Measurements from ENCODE around the gene POMT2.

POMT2 gene

GRCh38 chr14:77265561-77266335, 54.9 kb downstream of the POMT2 start (continued):
- TF ChIP-seq TSHZ2 (CRISPR knock-in tag; IDR thresholded peaks at IDR 0.05) (no peak), ESRRG (CRISPR knock-in tag; IDR thresholded peaks at IDR 0.05) (no peak)

- no peak for TF ChIP-seq CSDC2 (CRISPR knock-in tag; IDR thresholded peaks at IDR 0.05)
- TF ChIP-seq ZFP30 (CRISPR knock-in tag; IDR thresholded peaks at IDR 0.05): no peak
- TF ChIP-seq SNAI2 (CRISPR knock-in tag; IDR thresholded peaks at IDR 0.05): no peak
- TF ChIP-seq ISL1 (CRISPR knock-in tag; IDR thresholded peaks at IDR 0.05): no peak
- no peak for TF ChIP-seq ZNF70 (CRISPR knock-in tag; IDR thresholded peaks at IDR 0.05)
- TF ChIP-seq PATZ1 (CRISPR knock-in tag; IDR thresholded peaks at IDR 0.05; ENCODE audit: borderline replicate concordance): no peak
- TF ChIP-seq ZNF8 (CRISPR knock-in tag; IDR thresholded peaks at IDR 0.05): no peak
- no peak for TF ChIP-seq GLIS3 (CRISPR knock-in tag; IDR thresholded peaks at IDR 0.05)
- no peak for TF ChIP-seq ZNF565 (CRISPR knock-in tag; conservative IDR thresholded peaks at IDR 0.05; ENCODE audit: low read depth)
- TF ChIP-seq POU6F1 (CRISPR knock-in tag; IDR thresholded peaks at IDR 0.05; ENCODE audit: borderline replicate concordance, low read depth): no peak
- TF ChIP-seq PPARA (CRISPR knock-in tag; IDR thresholded peaks at IDR 0.05; ENCODE audit: borderline replicate concordance): no peak
- TF ChIP-seq ARNTL (CRISPR knock-in tag; IDR thresholded peaks at IDR 0.05; ENCODE audit: borderline replicate concordance, low read depth): no peak
- no peak for TF ChIP-seq RARB (CRISPR knock-in tag; IDR thresholded peaks at IDR 0.05)
- no peak for ATAC-seq
Observed at GRCh38 chr14:77265187-77265515, 55.5 kb downstream of the POMT2 start.

- no peak for ATAC-seq
- TF ChIP-seq ZNF8 (CRISPR knock-in tag; IDR thresholded peaks at IDR 0.05): no peak
- no peak for TF ChIP-seq CREB5 (CRISPR knock-in tag; IDR thresholded peaks at IDR 0.05; ENCODE audit: low read depth)
- no peak for TF ChIP-seq ISL1 (CRISPR knock-in tag; IDR thresholded peaks at IDR 0.05)
- TF ChIP-seq ZNF565 (CRISPR knock-in tag; conservative IDR thresholded peaks at IDR 0.05; ENCODE audit: low read depth): no peak
- TF ChIP-seq ZFP3 (CRISPR knock-in tag; IDR thresholded peaks at IDR 0.05): no peak
- TF ChIP-seq TCF4 (CRISPR knock-in tag; IDR thresholded peaks at IDR 0.05; ENCODE audit: borderline replicate concordance): no peak
- TF ChIP-seq CSDC2 (CRISPR knock-in tag; IDR thresholded peaks at IDR 0.05): no peak
- no peak for TF ChIP-seq ZFP30 (CRISPR knock-in tag; IDR thresholded peaks at IDR 0.05)
- TF ChIP-seq OSR1 (CRISPR knock-in tag; IDR thresholded peaks at IDR 0.05): no peak
- no peak for TF ChIP-seq PATZ1 (CRISPR knock-in tag; IDR thresholded peaks at IDR 0.05; ENCODE audit: borderline replicate concordance)
- no peak for TF ChIP-seq BACH2 (CRISPR knock-in tag; IDR thresholded peaks at IDR 0.05; ENCODE audit: borderline replicate concordance)
Observed at GRCh38 chr14:77264466-77265186, 56.1 kb downstream of the POMT2 start.

All from SK-N-SH treated with all-trans-retinoic acid at 6 μM for 48 hours (cell line).